Astrocyte (in vitro differentiated cells and primary cell): ENCODE data around the gene PHLDA2.

Experiments used
- EZH2 ChIP-seq: IDR thresholded peaks from 2 replicates; pipeline ENCODE4 v1.6.1; 2012; ENCODE audit warnings: mild to moderate bottlenecking, low read length, inconsistent platforms; ENCODE audit not compliant: insufficient read depth
- TF ChIP-seq, protein P1 (sequence below): IDR thresholded peaks from 2 replicates; pipeline ENCODE4 v1.5.1; 2011; ENCODE audit warnings: low read depth, mild to moderate bottlenecking, inconsistent platforms, low read length, moderate library complexity; ENCODE audit not compliant: insufficient read depth

DNA sequence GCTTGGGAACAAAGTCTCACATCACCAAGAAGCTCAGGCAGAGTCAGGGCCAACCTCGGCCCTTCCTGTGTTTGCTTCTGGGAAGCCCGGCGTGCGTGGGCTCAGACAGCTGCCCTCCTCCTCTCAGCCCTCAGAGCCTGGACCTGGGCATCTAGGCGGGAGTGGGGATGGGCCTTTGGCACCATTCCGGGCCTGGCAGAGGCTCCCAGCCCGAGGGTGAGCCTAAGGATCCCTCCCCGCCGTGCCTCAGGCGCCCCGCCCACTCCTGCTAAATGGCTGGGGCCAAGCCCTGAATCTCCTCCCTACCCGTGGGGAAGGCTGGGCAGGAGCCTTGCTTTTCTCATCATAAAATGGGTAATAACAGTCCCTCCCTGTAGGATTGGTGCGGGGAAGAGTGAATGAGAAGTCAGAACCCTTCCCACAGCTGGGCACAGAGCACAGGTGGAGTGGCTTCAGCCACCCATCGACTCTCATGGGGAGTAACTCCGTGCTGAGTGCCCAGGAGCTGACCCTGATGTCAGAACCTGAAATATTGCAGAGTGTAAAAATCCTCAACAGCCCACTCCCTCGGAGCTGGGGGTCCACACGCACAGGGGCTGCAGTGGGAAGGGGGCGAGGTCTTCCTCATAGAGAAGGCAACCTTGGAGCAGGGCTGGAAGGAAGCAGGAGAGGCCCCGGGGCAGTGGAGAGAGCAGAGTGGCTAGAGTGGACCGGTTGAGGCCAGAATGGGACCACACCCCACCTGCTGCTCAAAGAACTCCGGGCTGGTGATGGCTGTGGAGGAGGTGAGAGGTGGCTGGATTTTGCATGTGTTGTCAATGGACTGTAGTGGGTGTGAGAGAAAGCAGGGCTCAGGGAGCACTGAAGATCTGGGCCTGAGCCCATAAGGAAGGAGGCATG lies 24.8 kb downstream of the PHLDA2 start:
- TF ChIP-seq, protein P1, sequence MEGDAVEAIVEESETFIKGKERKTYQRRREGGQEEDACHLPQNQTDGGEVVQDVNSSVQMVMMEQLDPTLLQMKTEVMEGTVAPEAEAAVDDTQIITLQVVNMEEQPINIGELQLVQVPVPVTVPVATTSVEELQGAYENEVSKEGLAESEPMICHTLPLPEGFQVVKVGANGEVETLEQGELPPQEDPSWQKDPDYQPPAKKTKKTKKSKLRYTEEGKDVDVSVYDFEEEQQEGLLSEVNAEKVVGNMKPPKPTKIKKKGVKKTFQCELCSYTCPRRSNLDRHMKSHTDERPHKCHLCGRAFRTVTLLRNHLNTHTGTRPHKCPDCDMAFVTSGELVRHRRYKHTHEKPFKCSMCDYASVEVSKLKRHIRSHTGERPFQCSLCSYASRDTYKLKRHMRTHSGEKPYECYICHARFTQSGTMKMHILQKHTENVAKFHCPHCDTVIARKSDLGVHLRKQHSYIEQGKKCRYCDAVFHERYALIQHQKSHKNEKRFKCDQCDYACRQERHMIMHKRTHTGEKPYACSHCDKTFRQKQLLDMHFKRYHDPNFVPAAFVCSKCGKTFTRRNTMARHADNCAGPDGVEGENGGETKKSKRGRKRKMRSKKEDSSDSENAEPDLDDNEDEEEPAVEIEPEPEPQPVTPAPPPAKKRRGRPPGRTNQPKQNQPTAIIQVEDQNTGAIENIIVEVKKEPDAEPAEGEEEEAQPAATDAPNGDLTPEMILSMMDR, result no peak
- TF ChIP-seq EZH2, result no peak
